GM21786 (cell line): Measurements from ENCODE around the gene ITGAE.

Experiments used
- ATAC-seq: cut with Tn5 transposase; IDR thresholded peaks from one replicate; pipeline ENCODE4 v1.9.1; 2021; ENCODE audit not compliant: unreplicated experiment

ITGAE gene

DNA sequence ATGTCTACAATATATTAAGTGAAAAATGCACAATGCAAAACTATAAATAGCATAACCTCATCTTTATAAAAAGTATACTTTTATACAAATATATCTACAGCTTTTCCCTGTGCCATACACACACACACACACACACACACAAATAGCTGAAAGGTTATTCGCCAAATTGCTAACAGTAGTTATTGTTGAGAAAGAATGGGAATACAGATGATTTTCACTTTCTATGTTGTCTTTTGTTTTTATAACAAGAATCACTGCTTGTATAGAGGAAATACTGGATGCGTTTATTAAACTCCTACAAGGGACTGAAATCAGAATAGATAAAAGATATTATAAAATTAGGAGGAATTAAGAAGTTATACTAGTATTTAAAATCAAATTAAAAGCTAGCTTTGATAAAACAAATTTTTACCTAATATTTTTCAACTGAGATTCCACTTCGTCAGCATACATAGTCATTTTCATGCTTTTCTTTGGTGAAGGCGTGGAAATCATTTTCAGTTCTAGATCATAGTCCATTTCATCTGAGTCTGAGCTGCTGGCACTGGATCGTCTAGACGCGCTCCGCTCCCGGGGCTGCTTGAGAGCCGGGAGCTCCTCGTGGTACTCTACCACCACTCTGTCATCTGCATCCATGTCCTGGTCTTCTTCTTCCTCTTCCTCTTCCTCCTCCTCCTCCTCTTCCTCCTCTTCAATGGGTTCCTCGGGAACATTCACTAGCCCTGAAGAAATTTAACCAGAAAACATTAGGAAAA, 17.0 kb upstream of the ITGAE start:
- no peak for ATAC-seq

DNA sequence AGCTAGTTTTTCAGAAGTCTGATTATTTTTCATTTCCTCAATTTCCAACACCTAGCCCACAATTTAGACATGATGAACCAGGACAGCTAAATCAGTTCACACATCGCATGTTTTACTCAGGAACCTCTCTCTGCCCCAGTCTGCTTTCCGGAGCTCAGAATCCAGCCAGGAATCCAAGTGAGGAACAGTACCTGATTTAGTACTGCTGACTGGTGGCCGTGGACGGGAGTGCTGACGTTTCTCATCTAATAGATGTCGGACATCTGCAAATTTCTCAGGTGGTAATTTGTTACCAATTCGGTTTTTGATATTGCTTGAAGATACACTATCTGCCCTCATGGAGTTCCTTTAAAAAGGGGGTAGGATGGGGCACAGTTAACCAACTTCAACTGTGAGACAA, 14.9 kb upstream of the ITGAE start:
- ATAC-seq: no peak

DNA sequence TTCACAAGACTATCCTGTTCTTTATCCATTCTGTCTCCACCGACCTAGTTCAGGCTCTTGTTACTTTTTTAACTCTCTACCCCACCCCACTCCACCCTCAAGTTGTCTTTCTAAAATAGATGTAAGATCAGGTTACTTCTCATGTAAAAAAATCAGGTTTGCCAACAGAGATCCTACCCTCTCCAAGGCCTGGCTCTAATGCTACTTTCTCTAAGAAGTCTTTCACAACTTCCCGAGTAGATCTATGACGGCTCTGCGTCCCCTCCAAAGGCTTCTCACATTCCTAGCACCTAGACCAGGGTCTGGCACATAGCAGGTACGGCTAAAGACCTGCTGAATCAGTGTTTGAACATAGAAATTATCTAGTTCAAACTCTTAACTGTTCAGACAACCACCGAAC, 14.1 kb upstream of the ITGAE start:
- no peak for ATAC-seq

DNA sequence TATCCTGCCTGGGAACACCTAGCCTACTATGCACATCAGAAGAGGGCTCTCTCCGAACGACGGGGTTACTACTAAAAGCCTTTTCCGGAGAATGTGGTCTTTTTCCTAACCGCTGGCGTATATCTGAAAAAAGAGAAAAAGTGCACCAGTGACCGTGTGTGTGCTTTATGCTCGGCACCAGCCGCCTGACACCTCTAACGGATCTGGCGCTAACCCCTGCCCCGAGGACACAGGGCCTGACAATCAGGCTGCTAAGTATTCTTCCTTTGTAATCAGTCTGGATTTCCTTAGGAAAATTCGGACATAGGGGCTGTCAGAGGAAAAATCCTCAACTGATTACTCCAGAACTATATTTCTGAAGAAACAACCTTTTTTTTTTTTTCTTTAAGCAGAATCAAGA, 13.4 kb upstream of the ITGAE start:
- ATAC-seq: no peak

DNA sequence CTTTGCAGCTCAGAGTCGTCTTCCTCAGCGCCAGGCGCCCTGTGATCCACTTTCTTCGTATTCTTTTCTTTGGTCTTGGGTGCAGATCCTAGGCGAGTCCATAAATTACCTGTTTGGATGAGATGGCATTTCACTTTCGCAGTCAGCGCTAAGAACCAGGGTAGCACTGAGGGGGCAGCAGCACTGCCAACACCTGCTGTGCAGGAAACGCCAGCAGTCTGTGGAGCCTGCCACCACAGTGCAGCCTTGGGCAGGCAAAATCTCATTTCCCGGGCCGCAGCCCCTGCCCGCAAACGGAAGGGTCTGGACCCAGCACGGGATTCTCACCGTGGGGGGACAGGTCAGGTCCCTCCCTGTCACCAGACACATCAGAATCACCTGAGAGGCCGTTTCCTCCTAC, 12.2 kb upstream of the ITGAE start:
- no peak for ATAC-seq

DNA sequence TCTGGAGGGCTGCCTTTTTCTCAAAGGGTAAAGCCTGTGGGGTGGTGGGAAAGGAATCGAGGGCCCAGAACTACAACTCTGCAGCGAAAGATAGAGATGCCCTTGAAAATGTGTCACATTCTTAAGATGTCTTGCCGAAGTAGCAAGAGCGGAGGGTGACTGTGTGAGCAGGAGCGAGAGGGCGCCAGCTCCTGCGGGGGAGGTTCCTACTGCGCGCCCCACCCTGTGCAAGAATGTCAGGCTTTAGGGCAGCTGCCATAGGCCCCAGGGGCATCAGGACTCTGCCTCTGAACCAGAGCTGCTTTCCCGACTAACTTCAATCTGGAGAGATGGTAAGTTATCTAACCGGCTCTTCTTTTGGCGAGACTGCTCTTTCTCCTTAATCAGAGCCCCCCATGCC, 11.8 kb upstream of the ITGAE start:
- ATAC-seq: no peak

DNA sequence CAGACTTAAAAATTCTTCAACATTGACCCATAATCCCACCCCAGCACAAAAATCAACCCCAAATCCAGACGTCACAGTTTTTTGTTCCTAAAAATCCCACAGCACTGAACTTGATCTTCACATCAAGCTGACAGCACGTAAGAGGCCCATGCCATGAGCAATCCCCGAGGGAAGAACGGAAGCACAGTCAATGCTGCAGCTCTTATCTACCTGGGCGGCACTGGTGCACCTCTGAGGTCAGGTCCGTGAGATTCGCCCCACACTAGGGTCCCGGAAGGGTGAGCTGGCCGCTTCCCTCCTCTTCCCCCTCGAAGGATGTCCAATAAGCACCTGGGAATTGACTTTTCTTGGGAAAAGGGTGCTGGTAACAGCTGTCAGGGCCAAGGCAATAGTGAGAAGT, 11.3 kb upstream of the ITGAE start:
- ATAC-seq: no peak

DNA sequence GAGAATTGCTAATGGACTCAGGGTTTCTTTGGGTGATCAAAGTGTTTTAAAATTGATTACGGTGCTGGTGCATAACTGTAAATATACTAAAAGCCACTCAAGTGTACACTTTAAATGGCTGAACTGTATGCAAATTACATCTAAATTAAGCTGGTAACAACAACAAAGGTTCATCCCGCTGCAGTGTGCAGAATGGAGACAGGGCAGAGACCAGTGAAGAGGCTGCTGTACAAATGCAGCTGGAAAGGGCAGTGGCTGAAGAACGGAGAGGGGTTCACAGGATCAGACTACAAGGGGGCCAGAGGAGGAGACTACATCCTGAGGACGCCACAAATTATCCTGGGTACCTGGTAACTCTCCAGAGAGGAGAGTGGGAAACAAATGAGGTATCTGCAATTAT, 9.0 kb upstream of the ITGAE start:
- ATAC-seq: no peak

DNA sequence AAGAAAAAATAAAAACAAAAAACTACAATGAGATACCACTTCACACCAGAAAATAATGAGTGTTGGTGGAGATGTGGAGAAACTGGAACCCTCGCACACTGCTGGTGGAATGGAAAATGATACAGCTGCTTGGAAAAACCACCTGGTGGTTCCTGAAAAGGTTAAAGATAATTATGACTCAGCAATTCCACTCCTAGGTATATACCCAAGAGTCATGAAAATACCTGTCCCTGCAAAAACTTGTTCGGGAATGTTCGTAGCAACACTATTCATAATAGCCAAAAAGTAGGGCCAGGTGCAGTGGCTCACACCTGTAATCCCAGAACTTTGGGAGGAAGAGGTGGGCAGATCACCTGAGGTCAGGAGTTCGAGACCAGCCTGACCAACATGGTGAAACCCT, 8.1 kb upstream of the ITGAE start:
- ATAC-seq: no peak

DNA sequence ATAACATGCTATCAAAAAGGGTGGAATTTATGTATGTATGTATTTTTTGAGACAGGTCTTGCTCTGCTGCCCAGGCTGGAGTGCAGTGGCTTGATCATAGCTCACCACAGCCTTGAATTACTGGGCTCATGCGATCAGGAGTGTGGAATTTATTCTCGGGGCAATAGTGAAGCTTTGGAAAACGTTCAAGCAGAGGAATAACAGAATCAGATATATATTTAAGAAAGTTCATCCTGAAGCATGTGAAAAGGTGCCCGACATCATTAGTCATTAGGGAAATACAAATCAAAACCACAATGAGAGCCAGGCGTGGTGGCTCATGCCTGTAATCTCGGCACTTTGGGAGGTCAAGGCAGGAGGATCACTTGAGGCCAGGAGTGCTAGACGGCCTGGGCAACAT, 7.7 kb upstream of the ITGAE start:
- ATAC-seq: no peak

DNA sequence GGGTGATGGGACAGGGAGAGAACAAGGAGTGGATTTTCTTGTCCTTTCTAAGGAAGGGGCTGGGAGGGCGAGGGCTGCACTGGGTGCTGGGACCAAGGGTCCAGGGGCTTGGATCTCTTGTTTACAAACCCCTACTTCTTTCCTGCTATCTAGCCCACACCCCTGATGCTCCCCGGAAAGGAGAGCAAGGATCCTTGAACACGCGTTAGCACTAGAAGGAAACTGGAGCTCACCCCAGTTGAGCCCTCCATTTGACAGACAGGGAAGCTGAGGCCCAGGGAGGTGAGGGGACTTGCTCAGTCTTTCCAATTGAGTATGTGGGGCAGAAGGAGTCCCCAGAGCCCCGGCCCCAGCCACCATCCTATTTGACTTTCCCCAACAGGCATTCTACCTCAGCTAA, 4.6 kb upstream of the ITGAE start:
- no peak for ATAC-seq

DNA sequence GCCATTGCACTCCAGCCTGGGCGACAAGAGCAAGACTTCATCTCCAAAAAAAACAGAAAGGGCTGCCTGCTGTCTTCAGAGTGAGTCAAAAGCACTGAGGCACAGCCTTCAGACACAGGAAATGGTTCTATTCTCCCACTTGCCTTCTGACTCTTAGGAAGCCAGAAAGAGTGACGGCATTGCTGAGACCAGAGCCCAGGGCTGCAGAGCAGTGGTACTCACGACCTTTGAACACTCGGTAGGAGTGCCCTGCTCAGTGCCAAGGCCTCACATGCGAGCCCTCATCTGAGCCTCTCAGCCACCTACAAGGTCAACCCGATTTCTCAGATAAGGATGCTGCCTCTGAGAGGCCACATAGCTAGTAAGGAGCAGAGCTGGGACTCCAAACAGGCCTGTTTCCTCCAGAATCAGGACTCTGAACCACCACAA, 3.5 kb upstream of the ITGAE start:
- peak; percentile 76 for ATAC-seq

DNA sequence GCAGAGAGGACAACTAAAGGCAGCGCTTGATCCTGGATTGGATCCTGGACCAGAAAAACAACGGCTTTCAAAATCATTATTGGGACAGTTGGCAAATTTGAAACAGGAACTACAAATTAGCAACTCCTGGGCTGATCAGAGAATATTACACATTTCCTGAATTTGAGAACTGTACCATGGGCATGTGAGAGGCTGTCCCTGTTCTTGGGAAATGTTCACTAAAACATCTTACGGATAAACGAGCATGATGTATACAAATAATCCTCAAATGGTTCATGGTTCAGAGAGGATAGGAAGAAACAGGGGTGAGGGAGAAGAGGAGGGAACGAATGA, 2.3 kb upstream of the ITGAE start:
- ATAC-seq: no peak

DNA sequence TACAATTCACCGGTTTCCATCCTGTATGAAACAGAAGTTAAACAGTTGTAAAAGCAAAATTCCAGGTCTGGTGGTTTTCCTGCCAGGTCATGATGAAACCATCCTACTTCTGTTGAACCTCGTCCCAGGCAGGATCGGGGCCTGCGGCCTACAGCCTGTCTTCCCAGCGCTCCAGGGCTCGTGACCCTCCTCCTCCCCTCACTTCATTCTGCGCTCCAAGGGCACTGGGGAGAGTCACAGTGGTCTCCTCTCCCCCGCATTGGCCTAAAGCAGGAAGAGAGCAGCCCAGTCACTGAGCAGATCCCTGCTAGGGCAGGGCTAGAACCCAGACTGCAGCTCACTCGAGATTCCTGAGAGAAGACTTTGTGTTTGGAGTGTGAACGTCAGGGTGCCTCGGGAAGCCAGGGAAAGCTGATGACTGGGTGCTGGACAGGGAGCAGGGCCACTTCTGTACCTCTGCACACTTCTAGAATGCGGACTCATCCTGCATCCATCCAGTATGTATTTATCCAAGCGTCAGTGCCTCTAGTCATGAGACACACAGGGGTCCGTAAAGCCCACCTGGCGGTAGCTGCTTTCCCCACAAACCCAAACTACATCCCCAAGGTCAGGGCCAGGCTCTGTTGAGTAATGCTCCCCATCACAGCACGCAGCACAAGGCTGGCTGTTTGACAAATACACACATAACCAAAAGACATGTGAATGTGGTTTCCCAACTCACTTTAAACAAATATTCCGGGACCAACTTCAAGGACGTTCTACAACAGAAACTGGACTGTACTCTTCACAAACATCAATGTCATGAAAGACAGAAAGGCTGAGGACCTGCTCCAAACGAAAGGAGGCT, 1.7 kb upstream of the ITGAE start:
- no peak for ATAC-seq

DNA sequence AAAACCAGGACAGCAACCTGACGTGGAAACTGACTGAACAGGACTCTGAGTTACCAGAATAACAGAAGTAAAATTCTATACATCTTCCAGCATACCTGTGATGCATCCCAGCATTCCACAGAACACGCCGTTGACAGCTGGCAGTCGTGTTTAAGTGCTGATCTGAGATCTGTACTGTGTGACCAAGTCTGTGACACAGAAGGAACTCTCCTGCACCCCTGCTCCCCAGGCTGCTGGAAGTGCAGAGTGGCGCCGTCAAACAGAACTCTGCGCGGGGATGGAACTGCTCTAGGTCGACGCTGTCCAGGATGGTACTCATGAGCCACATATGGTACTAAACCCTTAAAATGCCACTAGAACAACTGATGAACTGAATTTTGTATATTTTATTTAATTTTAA, 804 bp upstream of the ITGAE start:
- no peak for ATAC-seq

DNA sequence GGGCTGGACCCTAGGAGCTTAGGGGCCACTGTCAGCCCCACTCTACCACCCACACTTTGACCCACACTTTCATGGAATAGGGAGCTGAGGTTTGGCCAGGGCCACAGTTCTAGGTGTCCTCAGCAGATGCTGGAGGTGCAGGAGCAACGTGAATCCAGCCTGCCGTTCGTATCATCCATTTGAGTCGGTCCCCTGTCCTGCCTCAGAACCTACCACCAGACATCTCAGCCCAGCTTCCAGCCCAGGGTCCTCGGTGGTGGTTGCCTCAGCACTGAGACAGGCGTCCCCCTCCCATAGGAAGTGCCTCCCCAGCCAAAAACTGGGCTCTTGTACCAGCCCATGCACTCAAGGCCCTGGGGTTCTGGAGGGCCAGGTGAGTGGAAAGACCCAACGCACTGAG, 359 bp upstream of the ITGAE start:
- ATAC-seq: no peak

DNA sequence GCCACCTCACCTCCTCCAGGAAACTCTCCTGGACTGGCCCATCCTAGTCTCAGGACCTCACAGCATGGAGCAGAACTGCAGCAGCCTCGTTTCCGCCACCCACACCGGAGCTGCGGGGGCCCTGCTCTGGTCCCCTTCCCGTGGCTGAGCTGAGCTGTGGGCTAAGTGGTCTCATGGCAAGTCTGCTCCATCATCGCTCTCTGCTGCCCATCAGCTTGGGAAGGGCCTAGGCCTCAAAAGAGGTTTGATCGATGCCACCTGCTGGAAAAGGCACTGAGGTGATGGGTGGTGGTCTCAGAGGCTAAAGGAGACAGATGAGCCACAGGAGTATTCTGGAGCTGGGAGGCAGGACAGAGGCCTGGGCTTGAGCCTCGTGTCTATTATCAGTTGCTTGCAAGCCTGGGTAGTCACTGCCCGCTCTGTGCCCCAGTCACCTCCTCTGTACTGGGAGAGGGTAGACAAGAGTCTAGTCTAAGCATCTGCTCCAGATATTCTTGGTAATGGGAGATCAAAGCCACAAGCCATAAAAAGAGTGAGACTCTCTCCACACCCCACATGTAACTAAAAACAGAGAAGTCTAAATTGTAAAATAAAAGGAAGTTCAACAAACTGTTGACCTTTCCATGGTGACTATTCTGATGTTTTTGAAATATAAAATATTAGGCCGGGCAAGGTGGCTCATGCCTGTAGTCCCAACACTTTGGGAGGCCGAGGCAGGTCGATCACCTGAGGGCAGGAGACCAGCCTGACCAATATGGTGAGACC, 1.6 kb downstream of the ITGAE start:
- ATAC-seq: no peak

DNA sequence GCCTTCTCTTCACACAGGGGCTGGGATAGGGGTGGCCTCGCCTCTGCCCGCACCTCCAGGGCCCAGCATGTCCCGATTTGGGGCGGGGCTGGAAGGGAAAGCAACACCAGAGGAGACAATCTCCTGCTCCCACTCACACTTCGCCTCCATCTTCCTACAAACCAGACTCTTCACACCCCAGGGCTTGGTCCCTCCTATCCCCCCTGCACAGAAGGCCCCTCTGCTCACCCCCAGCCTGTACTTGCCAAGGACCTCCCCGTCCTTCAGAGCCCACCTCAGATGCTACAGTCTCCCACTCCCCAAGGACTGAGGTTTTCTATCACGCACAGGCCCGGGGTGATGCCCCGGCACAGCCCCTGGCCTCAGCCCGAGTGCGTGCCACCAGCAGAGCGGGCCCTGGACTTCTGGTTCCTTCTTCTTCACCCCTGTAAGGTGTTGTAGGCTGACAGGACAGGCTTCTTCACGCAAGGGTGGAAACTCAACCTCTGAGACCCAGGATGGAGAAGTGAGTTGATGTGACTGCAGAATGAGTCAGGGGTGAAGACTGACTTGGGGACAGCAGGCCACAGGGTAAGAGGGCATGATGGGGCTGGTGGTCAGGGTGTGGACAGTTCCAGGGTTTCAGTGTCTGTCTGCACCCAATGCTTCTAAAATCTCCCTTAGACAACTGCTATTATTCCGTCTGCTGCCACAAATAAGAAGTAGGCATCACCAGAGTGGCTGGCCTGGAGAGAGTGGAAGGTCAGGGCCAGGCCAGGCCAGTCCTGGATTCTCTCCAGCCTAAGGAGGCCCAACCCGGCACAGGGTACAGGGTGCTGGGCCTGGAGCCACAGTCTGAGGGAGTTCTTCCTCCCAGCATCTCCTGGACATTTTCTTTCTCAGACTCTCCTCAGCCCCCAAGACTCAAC, 2.5 kb downstream of the ITGAE start:
- ATAC-seq: no peak

DNA sequence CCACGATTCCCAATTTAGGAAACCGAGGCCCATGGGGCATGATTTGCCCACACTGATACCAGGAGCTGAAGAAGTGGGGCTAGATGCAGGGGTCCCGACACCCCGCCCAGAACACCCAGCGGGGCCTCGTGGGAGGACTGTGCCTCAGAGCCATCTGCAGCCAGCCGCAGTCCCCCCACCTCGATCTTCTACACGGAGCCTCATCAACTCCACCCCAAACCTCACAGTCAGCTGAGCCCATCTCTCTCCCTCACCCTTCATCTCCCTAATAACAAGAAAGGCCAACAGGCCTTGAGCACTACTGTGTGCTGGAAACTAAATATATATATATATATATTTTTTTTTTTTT, 4.2 kb downstream of the ITGAE start:
- ATAC-seq: peak; percentile 6

DNA sequence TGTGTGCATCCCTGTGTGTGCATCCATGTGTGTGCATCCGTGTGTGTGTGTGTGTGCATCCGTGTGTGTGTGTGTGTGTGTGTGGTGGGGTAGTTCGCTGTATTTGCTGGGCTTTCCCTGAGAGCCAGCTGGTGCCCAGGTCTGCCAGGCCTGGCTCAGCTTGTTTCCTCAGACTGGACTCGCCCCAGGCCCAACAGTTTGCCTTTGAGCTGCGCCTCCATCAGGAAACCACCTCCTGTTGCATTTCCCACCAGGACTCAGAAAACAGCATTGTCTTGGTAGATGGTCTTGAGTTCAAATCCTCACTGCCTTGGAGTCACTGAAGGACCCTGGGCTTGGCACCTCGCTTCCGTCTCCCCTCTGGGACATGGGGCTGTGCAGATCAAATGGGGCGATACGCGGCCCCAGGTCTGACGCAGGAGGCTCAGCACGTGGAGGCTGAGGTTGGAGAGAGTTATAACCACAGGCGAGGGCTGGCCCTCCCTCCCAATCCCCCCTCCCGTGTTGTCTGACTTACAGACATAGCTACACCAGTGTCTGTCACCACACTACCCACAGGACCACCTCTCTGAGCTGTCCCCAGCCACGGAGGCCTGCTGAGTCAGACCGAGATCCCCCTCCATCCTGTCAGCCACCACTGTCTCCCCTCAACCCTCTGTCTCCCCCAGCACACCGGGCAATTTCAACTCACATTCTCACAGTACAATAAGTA, 4.7 kb downstream of the ITGAE start:
- ATAC-seq: peak; percentile 60
